ENCODE measurements around the gene CFAP141.
"Not testable (repeated sequence)": the region's sequence is repeated elsewhere in the genome, so short reads cannot be mapped to it uniquely, and the experiment has no call there.

The CFAP141 gene

GRCh38 chr1:154212083-154212482 is 6.0 kb upstream of the CFAP141 start:
- ChIA-PET CTCF (interaction anchor here (1.1 to 2.2 kb wide), 2 partner anchors 13 to 22 kb away, joined by 3 to 11 read pairs; no protein-coding TSS in a partner anchor), POLR2A (no interaction called here)
- TF ChIP-seq CTCF (IDR thresholded peaks at IDR 0.05; ENCODE audit: control extremely low read depth, extremely low read depth, low read depth, missing control alignments), result no peak
- no peak for DNase-seq (ENCODE audit: extremely low spot score)

- DNase-seq (ENCODE audit: extremely low spot score), result no peak
- TF ChIP-seq CTCF (IDR thresholded peaks at IDR 0.05; ENCODE audit: control extremely low read depth, extremely low read depth, low read depth, missing control alignments), result no peak
- CTCF ChIA-PET, result interaction anchor here (2.2 to 2.6 kb wide), 2 partner anchors 10 kb away, joined by 7 to 10 read pairs; no protein-coding TSS in a partner anchor
- POLR2A ChIA-PET, result interaction anchor here (0.8 kb wide), 1 partner anchor 15 kb away, joined by 4 read pairs; no protein-coding TSS in a partner anchor
These were observed 2.7 kb upstream of the CFAP141 start for GRCh38 chr1:154208677-154209388.

- ChIA-PET POLR2A (no interaction called here), CTCF (interaction anchor here (1.4 to 2.6 kb wide), 3 partner anchors 8 to 52 kb away, joined by 4 to 10 read pairs (median 7); no protein-coding TSS in a partner anchor)
- no peak for TF ChIP-seq CTCF (IDR thresholded peaks at IDR 0.05; ENCODE audit: control extremely low read depth, extremely low read depth, low read depth, missing control alignments)
- no peak for DNase-seq (ENCODE audit: extremely low spot score)
These were observed 1.1 kb upstream of the CFAP141 start for GRCh38 chr1:154207262-154207661.

GRCh38 chr1:154205778-154206177 is 355 bp downstream of the CFAP141 start:
- POLR2A ChIA-PET; DNase-seq (ENCODE audit: extremely low spot score); CTCF ChIA-PET: not testable (repeated sequence)

GRCh38 chr1:154199563-154199879 is 6.6 kb downstream of the CFAP141 start:
- POLR2A ChIA-PET, result interaction anchor here (0.6 kb wide), 1 partner anchor 204 kb away, joined by 5 read pairs; no protein-coding TSS in a partner anchor

GRCh38 chr1:154198756-154199562 is 7.2 kb downstream of the CFAP141 start:
- TF ChIP-seq CTCF (IDR thresholded peaks at IDR 0.05; ENCODE audit: control extremely low read depth, extremely low read depth, low read depth, missing control alignments), result peak; percentile 64
- peak; percentile 53 for DNase-seq (ENCODE audit: extremely low spot score)
- ChIA-PET POLR2A (interaction anchor here (0.6 kb wide), 1 partner anchor 204 kb away, joined by 5 read pairs; no protein-coding TSS in a partner anchor), CTCF (interaction anchor here (0.6 to 4.4 kb wide), 28 partner anchors 9 to 348 kb away, joined by 3 to 30 read pairs (median 6); partner anchors contain the start of genes HAX1 and UBAP2L)

More at GRCh38 chr1:154199563-154199879, 6.6 kb downstream of the CFAP141 start:
- CTCF ChIA-PET, result interaction anchor here (0.7 to 4.4 kb wide), 26 partner anchors 8 to 347 kb away, joined by 3 to 30 read pairs (median 6); partner anchors contain the start of genes HAX1 and UBAP2L
- TF ChIP-seq CTCF (IDR thresholded peaks at IDR 0.05; ENCODE audit: control extremely low read depth, extremely low read depth, low read depth, missing control alignments), result no peak
- no peak for DNase-seq (ENCODE audit: extremely low spot score)
